ENCODE results near the gene INPP5J.

The INPP5J gene

GRCh38 chr22:31124811-31125465, 2.2 kb downstream of the INPP5J start:
- no peak for DNase-seq (ENCODE audit: low read depth)

DNA sequence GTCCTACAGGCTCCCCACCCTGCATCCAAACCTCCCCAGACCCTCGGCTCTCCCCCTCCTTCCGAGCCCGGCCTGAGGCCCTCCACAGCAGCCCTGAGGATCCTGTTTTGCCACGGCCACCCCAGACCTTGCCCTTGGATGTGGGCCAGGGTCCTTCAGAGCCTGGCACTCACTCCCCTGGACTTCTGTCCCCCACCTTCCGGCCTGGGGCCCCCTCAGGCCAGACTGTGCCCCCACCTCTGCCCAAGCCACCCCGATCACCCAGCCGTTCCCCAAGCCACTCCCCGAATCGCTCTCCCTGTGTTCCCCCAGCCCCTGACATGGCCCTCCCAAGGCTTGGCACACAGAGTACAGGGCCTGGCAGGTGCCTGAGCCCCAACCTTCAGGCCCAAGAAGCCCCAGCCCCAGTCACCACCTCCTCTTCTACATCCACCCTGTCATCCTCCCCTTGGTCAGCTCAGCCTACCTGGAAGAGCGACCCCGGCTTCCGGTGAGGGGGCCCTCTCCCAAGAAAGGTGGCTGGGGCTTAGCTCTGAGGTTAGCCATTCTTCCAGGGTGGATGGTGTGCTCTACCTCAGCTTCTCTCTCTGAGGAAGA, 2.9 kb downstream of the INPP5J start:
- no peak for DNase-seq (ENCODE audit: low read depth)

DNA sequence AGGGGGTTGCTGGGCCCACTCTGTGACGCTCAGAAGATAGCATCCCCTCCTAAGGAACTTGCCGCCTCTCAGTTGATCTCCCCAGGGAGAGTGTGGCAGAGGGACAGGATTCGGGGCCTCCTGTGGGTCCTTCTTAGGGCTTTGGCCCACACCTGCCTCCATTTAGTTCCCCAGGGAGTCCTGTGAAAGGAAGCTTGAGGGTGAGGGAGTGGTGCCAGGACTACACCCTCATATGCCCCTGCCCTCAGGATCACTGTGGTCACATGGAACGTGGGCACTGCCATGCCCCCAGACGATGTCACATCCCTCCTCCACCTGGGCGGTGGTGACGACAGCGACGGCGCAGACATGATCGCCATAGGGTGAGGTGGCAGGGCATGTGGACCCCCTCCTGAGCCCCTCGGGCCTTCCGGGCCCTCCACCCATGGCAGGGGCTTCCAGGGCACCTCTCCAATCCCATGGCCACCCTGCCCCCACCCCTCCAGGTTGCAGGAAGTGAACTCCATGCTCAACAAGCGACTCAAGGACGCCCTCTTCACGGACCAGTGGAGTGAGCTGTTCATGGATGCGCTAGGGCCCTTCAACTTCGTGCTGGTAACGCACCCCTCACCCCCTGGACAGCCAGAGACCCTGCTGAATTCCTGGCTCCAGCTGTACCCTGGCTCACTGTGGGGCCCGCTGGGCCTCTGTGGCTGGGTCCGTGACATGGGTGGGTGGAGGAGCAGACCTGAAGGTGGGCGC, 3.5 kb downstream of the INPP5J start:
- DNase-seq (ENCODE audit: low read depth) = no peak

DNA sequence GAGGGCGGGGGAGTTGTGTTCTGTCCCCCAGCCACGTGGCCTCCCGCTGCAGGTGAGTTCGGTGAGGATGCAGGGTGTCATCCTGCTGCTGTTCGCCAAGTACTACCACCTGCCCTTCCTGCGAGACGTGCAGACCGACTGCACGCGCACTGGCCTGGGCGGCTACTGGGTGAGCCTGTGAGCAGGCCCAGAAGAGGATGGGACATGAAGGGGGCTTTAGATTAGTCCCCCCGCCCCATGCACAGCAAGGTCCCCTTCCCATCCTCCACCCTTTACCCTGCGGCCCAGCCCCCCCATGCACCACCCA, 4.1 kb downstream of the INPP5J start:
- no peak for DNase-seq (ENCODE audit: low read depth)

DNA sequence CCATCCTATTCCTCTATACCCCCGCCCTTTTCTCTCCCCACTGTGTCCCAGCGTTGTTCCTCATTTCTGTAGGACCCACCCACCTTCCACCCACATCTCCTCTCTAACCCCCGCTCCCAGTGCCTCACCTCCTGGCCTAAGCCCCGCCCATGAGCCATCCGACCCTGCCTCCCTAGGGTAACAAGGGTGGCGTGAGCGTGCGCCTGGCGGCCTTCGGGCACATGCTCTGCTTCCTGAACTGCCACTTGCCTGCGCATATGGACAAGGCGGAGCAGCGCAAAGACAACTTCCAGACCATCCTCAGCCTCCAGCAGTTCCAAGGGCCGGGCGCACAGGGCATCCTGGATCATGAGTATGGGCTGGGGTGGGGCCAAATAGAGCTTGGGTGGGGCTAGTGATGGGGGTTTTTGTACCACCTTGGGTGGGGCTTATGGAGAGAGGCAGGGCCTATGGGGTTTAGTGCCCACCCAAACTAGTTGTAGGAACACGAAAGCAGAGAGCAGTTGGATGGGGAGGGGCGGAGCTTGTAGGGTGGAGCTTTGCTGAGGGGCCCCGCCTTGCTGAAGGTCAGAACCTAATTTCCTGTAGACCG, 4.5 kb downstream of the INPP5J start:
- DNase-seq (ENCODE audit: low read depth) = no peak

- DNase-seq (ENCODE audit: low read depth) = no peak
Measured at GRCh38 chr22:31128156-31128555, 5.4 kb downstream of the INPP5J start.

DNA sequence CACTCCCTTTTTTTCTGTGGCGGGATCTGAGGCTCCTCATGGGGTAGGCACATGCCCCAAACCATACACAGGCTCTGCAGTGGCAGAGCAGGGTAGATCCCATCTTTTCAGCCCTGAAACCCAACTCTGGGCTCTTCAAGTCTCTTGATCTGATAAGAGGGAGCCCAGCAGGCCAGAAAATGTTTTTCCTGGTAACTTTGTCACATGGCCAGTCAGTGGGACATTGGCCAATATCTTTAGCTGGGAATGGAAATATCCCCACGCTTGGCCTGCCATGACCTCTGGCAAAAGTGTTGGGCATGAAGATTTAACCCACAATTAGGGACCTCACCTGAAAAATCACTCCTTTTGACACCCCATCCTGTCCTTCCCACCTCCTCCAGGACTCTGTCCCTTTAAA, 8.1 kb downstream of the INPP5J start:
- DNase-seq (ENCODE audit: low read depth) = no peak

GRCh38 chr22:31133911-31134310, 11.1 kb downstream of the INPP5J start:
- DNase-seq (ENCODE audit: low read depth) = no peak

- no peak for DNase-seq (ENCODE audit: low read depth)
Measured at GRCh38 chr22:31134688-31135087, 11.9 kb downstream of the INPP5J start.

DNA sequence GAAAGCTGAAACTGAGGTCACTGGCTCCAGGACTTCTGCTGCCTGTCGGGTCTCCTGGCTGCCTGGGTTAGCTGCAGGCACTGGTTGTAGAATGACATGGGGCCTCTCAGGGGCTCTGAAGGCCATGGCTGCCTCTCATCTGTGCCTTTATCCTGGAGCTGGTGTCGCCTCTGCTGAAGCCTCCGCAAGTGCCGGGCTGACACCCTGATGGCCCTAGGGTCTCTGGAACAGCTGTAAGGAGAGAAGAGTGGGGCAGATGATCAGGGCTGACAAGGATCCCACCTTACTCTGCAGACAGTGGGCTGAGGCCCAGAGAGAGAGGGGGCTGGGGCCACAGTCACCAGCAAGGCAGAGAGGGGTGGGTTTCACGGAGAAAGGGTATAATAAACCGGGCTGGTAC, 12.9 kb downstream of the INPP5J start:
- no peak for DNase-seq (ENCODE audit: low read depth)

DNA sequence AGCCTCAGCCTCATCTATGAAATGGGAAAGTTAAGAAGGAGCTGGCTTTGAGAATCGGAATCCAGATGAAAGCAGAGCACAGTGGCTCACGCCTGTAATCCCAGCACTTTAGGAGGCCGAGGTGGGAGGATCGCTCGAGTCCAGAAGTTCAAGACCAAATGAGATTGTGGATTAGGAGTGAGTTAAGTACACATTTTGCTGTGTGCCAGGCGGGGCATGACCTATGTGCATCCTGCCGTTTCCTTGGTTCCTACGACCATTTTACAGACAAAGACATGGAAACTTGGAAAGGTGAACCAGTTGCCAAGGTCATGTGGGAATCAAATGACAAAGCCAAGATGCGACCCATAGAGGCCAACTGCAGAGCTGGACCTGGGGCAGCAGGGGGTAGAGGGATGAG, 13.4 kb downstream of the INPP5J start:
- DNase-seq (ENCODE audit: low read depth) = no peak

GRCh38 chr22:31136711-31137110, 13.9 kb downstream of the INPP5J start:
- DNase-seq (ENCODE audit: low read depth) = no peak

GRCh38 chr22:31137721-31138120, 15.0 kb downstream of the INPP5J start:
- DNase-seq (ENCODE audit: low read depth) = no peak

DNA sequence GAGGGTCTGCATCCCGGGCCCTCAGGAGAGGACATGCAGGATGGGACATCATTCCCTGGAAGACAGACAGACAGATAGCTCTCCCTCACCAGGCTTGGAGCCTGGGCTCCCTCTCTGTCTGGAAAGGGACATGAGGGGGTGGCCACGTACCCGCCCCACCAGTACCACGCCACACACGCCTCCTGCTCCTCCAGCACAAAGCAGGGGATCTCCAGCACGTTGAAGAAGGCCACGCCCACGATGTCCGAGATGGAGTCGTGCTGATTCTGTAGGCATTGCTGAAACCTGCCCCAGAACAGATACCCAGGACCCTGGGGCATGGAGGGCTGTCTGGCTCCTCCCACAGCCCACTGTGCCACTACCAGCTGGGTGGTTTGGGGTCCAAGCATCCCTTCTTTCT, 15.4 kb downstream of the INPP5J start:
- DNase-seq (ENCODE audit: low read depth) = no peak

DNA sequence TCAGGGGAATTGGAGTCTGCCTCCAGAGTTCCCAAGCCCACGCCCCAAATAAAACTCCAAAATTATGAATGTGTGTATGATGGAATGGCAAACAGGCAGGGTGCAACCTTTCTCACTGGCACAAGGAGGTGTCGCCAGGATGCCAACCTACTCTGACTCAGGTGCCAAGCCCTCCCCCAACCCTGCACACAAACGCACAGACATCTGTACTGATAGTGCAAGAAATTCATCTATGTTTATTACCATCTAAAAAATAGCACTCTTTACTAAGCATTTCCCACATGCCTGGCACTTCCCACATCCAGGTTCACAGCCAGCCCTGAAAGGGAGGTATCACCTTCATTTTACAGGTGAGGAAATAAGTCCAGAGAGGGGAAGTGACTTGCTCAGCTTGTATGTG, 16.3 kb downstream of the INPP5J start:
- no peak for DNase-seq (ENCODE audit: low read depth)

DNA sequence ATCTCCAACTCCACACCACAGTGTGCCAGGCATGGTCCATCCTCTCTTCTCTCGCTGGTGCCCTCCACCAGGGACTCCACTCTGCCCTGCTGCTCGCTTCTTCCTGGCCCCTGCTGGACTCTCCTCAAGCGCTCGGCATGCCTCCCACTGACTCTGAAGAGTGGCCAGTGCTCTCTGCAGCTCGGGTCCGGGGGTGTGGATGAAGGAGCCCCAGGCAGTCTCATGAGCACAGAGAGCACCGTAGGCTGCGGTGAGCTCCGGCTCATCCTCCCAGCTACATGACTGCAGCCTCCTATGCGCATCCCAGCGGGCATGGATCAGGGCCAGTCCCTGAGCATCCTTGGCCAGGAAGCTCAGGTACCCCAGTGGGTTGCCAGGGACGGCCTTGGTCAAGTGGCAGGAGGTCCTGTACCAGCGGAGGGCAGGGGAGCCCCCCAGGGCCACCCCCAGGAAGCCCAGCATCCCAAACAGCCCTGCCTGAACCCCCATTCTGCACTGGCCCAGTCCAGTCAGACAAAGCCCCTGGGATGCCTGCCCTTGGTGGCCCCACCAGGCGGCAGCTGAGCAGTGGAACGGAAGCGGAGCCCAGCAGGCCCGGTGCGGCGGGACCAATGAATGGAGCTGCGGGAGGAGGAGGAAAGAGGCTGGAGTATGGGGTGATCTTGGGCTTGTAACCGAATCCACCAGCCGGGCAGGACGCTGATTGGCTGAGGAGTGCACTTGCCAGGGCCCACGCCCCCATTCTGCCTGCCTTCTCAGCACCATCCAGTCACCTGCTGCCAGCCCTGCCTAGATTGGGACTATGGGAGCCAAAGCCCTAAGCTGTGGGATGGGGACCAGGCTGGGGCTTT, 17.3 kb downstream of the INPP5J start, which contains the start of gene PLA2G3:
Gene PLA2G3, minus strand, starts transcription at position 643 of the 851 bp plus-strand sequence. Its CDS starts 154 bp downstream, at position 489.
- no peak for DNase-seq (ENCODE audit: low read depth)

DNA sequence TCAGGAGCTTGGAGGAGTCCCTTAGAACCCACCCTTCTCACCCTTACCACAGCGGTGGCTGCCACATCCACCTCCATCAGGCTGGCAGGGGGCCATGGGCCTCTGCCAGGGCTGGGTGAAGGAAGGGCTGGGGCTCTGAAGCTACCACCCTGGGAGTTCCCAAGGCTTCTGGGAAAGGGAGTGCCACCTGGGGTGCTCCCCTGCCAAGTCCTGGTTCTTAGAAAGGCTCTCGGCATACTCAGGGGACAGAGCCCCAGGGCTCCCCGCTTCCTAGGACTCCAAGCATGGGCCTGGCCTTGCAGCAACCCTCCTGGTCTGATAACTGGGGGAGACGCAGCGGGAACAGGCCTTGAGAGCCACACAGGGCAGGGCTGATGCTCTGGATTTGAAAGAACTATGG, 18.0 kb downstream of the INPP5J start:
- no peak for DNase-seq (ENCODE audit: low read depth)

DNA sequence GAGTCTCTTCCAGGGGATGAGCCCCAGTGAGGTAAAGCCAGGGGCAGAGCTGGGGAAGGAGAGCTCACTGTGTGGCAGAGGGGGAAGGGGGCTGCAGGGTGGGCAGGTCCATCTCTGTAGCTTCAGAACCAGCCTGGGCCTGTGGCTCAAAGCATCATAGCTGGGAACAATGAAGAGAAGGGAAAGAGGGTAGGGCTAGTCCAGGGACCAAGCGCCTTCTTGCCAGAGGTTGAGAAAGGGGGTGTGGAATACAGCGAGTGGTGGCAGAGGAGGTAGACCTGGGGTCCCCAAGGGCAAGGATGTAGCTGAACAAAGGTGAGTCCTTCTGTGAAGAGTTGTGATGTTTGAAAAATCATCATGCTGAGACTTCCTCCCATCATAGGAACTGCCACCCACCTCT, 18.8 kb downstream of the INPP5J start:
- no peak for DNase-seq (ENCODE audit: low read depth)

GRCh38 chr22:31142285-31142684, 19.5 kb downstream of the INPP5J start:
- DNase-seq (ENCODE audit: low read depth) = no peak

DNA sequence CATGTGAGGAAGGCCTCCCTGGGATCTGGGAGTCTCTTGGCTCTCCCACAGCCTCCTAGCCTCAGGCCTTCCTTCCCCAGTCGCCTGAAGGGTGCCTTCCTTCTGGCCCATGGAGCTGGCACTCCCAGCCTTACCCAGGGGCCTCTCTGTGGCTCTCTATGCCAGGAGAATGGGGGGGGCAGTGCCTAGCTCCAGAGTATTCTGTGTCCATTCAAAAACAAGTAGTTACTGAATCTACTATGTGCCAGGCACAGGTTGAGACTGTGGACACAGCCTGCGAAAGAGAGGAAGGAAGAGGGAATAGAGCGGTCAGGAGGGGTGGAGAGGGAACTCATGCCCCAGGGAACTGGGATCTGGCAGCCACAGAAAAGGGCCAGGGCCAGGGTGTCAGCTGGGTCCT, 20.3 kb downstream of the INPP5J start:
- DNase-seq (ENCODE audit: low read depth) = no peak

- no peak for DNase-seq (ENCODE audit: low read depth)
Measured at GRCh38 chr22:31143537-31143936, 20.8 kb downstream of the INPP5J start.

DNA sequence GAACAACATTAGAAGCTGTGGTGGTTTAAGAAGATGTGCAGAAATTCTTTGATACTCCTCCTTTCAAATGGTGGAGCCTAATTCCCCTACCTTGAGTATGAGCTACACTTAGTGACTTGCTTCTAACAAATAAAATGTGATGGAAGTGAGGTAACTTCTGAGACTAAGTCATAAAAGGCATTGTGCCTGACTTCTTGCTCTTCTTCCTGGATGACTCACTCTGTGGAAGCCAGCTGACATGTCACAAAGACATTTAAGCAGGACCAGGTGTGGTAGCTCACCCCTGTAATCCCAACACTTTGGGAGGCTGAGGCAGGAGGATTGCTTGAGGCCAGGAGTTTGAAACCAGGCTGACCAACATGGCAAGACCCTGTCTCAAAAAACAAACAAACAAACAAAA, 21.5 kb downstream of the INPP5J start:
- no peak for DNase-seq (ENCODE audit: low read depth)
